GM19025 (cell line): ENCODE results near the gene OTX2.

ENCODE experiments used
- ATAC-seq: cut with Tn5 transposase; IDR thresholded peaks from one replicate; pipeline ENCODE4 v1.9.1; 2021; ENCODE audit warnings: mild to moderate bottlenecking, low read depth, moderate library complexity; ENCODE audit not compliant: unreplicated experiment

The OTX2 gene

DNA sequence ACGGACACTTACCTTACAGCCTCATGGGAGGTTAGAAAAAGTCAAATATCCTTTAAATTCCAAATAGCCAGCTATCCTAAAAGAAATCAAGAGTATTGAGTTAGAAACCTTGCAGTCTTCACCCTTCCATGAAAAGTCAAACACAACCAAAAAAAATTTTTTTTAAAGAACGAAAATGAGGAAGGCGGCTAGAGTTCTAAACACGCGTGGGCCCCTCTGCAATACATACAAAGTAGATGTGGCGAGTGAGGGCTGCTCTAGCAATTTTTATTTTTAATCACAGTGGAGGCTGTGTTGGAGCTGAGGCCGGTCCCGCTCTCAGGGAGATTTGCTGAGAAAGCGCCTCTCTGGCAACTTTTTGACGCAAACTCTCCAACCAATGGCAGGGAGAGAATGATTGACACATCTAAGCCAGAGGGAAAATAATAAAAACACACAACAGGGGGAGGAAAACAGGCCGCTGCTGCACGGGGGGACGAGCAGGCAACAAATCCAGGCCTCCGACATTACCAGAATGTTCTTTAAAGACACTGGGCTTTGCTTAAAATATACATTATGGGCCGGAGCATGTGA is at the start of gene OTX2:
TSS of gene OTX2 (minus strand) at position 333 of the 573 bp plus-strand sequence. CDS start 5,023 bp downstream, outside the sequence.
- ATAC-seq = no peak

- no peak for ATAC-seq
Measured at GRCh38 chr14:56858422-56858821, 48.1 kb upstream of the OTX2 start.

- no peak for ATAC-seq
Measured at GRCh38 chr14:56857216-56857615, 46.9 kb upstream of the OTX2 start.

- ATAC-seq = no peak
Measured at GRCh38 chr14:56855891-56856461, 45.7 kb upstream of the OTX2 start.

DNA sequence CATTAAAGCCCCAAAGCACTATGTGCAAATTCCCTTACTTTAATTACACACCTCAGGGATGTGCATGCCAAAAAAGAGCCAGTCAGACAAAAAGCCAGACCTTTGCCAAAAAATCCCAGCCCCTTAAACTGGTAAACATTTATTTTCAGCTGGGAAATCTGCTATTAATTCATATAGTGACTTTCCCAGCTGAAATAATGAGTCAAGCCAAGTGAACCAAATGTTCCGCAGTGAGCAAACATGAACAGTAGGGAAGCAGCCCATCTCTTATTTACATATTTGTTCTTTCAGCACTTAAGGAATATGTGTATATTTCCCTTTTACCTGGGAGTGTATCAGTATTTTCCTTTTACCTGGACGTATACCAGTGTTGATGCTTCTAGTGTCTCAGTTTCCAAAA is 44.0 kb upstream of the OTX2 start:
- ATAC-seq = no peak

- no peak for ATAC-seq
Measured at GRCh38 chr14:56846970-56847930, 37.0 kb upstream of the OTX2 start.

- ATAC-seq = no peak
Measured at GRCh38 chr14:56844406-56845002, 34.2 kb upstream of the OTX2 start.

DNA sequence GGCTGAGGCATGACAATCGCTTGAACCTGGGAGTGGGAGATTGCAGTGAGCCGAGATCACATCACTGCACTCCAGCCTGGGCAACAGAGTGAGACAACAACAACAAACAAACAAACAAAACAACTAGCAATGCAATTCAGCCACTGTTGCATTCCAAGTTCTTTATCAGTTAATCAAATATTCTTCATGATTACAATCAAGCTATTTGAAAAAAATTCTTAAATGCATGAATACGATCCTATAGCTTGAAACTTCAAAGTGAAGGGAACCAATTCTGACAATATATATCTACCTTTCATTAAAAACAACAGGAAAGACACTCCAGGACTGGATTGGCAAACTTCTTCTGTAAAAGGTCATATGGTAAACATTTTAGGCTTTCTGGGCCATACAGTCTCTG is 31.3 kb upstream of the OTX2 start:
- ATAC-seq = no peak

DNA sequence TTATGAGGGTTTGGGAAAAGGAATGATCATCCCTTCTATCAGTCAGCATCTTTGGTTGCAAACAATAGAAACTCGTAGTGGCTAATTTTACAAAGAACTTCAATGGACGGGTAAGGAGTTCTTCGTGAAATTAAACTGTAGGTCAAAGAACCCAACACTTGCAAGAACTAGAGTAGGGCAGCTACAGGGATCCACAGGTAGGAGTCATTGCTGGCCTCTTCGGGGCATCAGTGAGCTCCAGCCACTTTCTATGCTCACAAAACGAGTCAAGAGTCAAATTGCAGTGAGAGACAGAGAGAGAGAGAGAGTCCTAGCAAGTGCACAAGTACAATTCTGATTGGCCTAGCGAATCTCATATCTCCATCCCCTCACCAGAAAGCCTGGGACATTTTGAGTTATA is 29.9 kb upstream of the OTX2 start:
- ATAC-seq = no peak

DNA sequence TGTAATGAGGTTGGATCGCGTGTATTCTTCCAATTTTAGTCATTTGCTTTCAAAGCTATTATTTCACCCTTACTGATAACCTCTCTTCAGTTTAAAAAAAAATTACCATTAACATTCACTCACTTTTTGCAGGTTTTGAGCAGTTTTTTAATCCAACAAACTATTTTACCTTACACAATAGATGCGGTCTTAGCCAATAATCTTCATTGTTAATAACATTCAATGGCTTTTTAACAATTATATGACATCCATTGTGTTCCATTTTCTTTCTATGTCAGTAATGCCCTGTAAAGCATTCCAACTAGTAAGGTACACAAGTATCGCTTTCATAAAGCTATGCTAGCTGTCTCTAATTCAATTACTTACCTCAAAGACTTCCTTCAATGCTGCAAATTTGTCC is 18.9 kb upstream of the OTX2 start:
- ATAC-seq = no peak

DNA sequence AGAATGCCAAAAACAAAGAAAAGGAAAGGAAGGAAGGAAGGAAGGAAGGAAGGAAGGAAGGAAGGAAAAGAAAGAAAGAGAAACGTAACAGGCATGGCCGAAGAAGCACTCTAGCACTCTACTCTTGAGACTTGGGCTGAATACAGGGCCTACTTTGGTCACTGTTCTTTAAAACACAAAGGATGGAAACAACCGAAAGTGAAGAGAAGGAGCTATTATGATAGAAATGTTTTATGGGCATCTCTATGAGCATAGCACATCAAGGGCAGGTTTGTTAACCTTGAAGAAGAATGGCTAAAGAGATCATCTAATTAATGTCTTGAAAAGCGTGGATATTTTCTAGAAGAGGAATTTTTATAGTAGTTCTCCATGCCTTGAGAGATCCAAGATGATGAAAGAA is 15.9 kb upstream of the OTX2 start:
- ATAC-seq = no peak

- no peak for ATAC-seq
Measured at GRCh38 chr14:56821805-56822610, 11.7 kb upstream of the OTX2 start.

- ATAC-seq = no peak
Measured at GRCh38 chr14:56821177-56821576, 10.9 kb upstream of the OTX2 start.

DNA sequence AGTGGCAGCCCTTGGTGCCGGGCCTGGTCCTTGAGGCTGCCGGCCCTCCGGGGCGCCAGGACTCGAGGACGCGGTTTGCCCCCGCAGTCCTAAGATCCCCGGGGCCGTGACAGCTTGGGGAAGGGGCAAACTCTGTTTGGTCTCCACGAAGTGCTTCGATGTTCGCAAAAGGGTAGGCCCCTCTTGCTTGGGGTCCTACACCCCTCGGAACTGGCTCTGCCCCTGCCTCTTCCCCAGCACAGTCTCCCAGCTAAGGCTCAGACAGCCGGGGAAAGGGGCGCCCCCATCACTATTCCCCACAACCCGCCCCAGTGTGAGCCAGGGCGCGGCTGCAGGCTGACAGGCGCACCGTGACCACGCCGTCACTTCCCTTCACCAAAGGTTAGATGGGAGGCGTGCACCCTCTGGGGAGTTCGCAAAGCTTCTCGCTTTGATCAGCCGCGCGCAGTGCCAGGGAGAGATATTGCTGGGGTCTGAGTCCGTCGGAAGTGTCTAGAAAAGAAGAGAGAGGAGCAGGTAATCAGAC is 7.2 kb upstream of the OTX2 start:
- no peak for ATAC-seq

GRCh38 chr14:56816574-56817391 is 6.5 kb upstream of the OTX2 start:
- ATAC-seq = no peak

DNA sequence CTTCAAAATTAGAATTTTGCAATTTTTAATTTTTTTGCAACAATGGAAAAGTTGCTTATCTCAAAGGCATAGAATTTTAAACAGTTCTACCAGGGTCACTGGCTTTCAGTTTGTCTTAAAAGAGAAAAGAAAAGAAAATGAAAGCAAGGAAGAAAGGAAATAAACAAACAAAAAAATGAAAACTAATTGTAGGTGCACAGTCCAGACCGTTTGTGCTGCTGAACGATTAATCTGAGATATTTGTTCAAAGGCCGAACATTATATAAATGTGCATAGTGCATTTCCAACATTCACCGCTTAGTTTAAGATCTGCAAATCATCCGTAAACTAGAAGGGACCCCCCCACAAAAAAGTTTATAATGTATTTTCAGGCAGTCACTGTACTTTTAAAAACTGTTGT is 5.5 kb upstream of the OTX2 start:
- ATAC-seq = no peak

- no peak for ATAC-seq
Measured at GRCh38 chr14:56814969-56815700, 4.9 kb upstream of the OTX2 start.

DNA sequence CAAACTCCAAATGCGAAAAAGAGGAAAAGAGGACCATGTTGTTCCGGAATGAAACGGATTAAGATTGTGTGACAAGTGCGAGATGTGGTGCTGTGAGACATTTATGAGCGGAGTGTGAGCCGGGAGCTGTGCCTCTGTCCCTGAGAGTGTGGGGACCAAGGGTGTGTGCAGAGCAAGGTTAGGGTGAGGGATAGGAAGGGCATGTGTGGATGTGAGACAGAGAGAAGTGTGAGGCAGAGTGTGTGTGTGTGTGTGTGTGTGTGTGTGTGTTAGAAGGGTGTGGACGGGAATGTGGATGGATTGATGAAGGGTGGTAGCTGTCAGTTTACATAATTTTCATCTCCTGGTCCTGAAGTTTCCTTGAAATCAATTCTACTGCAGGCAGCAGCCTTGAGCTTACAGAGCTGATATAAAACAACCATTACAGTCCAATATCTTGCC is 4.3 kb upstream of the OTX2 start:
- no peak for ATAC-seq

- no peak for ATAC-seq
Measured at GRCh38 chr14:56813143-56813551, 2.9 kb upstream of the OTX2 start.
